ENCODE data around the gene SLC26A4.

GRCh38 chr7:107630342-107630741 lies 30.3 kb upstream of the SLC26A4 start:
- TF ChIP-seq, protein P1, sequence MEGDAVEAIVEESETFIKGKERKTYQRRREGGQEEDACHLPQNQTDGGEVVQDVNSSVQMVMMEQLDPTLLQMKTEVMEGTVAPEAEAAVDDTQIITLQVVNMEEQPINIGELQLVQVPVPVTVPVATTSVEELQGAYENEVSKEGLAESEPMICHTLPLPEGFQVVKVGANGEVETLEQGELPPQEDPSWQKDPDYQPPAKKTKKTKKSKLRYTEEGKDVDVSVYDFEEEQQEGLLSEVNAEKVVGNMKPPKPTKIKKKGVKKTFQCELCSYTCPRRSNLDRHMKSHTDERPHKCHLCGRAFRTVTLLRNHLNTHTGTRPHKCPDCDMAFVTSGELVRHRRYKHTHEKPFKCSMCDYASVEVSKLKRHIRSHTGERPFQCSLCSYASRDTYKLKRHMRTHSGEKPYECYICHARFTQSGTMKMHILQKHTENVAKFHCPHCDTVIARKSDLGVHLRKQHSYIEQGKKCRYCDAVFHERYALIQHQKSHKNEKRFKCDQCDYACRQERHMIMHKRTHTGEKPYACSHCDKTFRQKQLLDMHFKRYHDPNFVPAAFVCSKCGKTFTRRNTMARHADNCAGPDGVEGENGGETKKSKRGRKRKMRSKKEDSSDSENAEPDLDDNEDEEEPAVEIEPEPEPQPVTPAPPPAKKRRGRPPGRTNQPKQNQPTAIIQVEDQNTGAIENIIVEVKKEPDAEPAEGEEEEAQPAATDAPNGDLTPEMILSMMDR (IDR thresholded peaks at IDR 0.05), result no peak
- no peak for TF ChIP-seq EZH2 (IDR thresholded peaks at IDR 0.05; ENCODE audit: borderline replicate concordance, insufficient read depth, low read depth, low read length, poor library complexity, severe bottlenecking)
